AG04450 (cell line): ENCODE results near the gene ACSL5. TPM values are rescaled to one million over a fixed set of nuclear protein-coding genes. Genes with fewer than 3 reads are reported as not detected.

Source experiments
- CTCF ChIA-PET: fragments of 300-600, 350-600 bp; formaldehyde crosslinking; extraction: SDS; loops from one replicate; lab custom pipeline; 2022; ENCODE audit warnings: antibody characterized with exemption, inconsistent platforms; lab: Charles Lee
- POLR2A ChIA-PET: fragments of 350-600 bp; formaldehyde crosslinking; extraction: SDS; loops from one replicate; lab custom pipeline; 2021; ENCODE audit warnings: antibody characterized with exemption, inconsistent platforms; lab: Yijun Ruan, JAX
- DNase-seq: peaks from one replicate; pipeline ENCODE4 v3.0.0-alpha.2; 2011; ENCODE audit warnings: low read depth, low spot score
- H3K27ac ChIP-seq: one replicate; pipeline ENCODE4 v1.5.1; 2012; ENCODE audit warnings: low read depth, low read length, control low read depth
- H3K27me3 ChIP-seq: one replicate; pipeline ENCODE4 v1.6.0; 2012; ENCODE audit warnings: low read length; ENCODE audit not compliant: control insufficient read depth, insufficient read depth
- H3K4me3 ChIP-seq: 2 replicates; pipeline ENCODE4 v1.5.1; 2011; ENCODE audit warnings: mild to moderate bottlenecking, low read depth, low read length, control low read depth
- H3K9me3 ChIP-seq: 2 replicates; pipeline ENCODE4 v1.5.1; 2012; ENCODE audit warnings: low read length; ENCODE audit not compliant: control insufficient read depth, insufficient read depth
- polyA plus RNA-seq: library from polyadenylated mRNA; depleted of rRNA; stranded (reverse); fragments of >200 nt; gene quantifications from 2 replicates; pipeline ENCODE4 v1.2.3, GENCODE V29; 2011
- TF ChIP-seq, protein P1 (sequence below): IDR thresholded peaks from 2 replicates; pipeline ENCODE4 v1.5.1; 2011; ENCODE audit warnings: low read depth, low read length, control low read depth, inconsistent platforms

Gene ACSL5
- polyA plus RNA-seq, 1 experiment: 2.0 TPM

DNA sequence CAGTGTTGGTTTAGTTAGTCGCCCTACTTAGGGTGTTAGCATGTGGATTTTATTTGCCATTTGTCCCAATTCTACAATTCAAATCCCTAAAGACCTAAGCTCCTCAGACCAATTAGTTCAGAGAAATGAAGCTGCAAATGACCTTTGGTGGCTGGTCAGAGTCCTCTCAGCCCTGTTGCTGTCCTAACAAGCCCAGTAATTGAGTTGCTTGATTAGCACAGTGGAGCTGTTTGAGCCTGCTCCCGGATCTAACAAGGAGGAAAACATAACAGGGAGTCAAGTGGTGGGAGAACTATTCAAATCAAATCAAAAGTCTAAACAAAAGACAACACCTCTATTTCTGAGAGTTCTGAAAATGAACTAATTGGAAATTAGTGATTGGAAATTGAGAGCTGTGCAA is 50.7 kb downstream of the ACSL5 start:
- DNase-seq: no peak
- no peaks in the 10 kb centered on the region for H3K9me3 ChIP-seq
- TF ChIP-seq, protein P1, sequence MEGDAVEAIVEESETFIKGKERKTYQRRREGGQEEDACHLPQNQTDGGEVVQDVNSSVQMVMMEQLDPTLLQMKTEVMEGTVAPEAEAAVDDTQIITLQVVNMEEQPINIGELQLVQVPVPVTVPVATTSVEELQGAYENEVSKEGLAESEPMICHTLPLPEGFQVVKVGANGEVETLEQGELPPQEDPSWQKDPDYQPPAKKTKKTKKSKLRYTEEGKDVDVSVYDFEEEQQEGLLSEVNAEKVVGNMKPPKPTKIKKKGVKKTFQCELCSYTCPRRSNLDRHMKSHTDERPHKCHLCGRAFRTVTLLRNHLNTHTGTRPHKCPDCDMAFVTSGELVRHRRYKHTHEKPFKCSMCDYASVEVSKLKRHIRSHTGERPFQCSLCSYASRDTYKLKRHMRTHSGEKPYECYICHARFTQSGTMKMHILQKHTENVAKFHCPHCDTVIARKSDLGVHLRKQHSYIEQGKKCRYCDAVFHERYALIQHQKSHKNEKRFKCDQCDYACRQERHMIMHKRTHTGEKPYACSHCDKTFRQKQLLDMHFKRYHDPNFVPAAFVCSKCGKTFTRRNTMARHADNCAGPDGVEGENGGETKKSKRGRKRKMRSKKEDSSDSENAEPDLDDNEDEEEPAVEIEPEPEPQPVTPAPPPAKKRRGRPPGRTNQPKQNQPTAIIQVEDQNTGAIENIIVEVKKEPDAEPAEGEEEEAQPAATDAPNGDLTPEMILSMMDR: no peak
- POLR2A ChIA-PET: no interaction called here
- H3K27me3 ChIP-seq: no peaks in the 10 kb centered on the region
- no peak overlapping the region for H3K4me3 ChIP-seq
- no peak overlapping the region for H3K27ac ChIP-seq
- CTCF ChIA-PET: interaction anchor here (2.6 kb wide), 1 partner anchor 11 kb away, joined by 21 read pairs; no protein-coding TSS in a partner anchor

DNA sequence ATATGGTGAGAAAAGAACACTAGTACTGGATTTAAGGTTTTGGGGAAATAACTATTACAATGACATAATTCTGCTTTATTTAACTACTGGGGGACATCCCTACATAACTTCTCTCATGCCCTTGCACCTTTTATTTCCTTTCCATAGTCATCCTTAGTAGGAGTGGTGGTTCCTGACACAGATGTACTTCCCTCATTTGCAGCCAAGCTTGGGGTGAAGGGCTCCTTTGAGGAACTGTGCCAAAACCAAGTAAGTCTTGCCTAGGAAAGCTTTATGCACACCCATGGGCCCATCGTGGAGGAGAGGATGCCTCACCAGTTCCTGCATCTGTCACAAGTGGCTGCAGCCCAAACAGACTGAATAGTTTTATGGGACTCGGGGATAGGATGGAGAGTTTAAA is 52.2 kb downstream of the ACSL5 start:
- CTCF ChIA-PET: interaction anchor here (0.6 to 2.6 kb wide), 5 partner anchors 9 to 1866 kb away, joined by 3 to 21 read pairs (median 3); no protein-coding TSS in a partner anchor
- no peaks in the 10 kb centered on the region for H3K9me3 ChIP-seq

GRCh38 chr10:112429147-112429546 is 55.2 kb downstream of the ACSL5 start:
- Histone ChIP-seq H3K9me3 (no peaks in the 10 kb centered on the region), H3K27me3 (no peaks in the 10 kb centered on the region), H3K4me3 (no peak overlapping the region), H3K27ac (no peak overlapping the region)
- TF ChIP-seq, protein P1: no peak
- CTCF ChIA-PET: no interaction called here
- no peak for DNase-seq
- POLR2A ChIA-PET: no interaction called here

More for the DNA sequence above, 52.2 kb downstream of the ACSL5 start:
- TF ChIP-seq, protein P1: no peak
- no peak overlapping the region for H3K4me3 ChIP-seq
- no peak overlapping the region for H3K27ac ChIP-seq
- POLR2A ChIA-PET: no interaction called here
- no peak for DNase-seq
- no peaks in the 10 kb centered on the region for H3K27me3 ChIP-seq

DNA sequence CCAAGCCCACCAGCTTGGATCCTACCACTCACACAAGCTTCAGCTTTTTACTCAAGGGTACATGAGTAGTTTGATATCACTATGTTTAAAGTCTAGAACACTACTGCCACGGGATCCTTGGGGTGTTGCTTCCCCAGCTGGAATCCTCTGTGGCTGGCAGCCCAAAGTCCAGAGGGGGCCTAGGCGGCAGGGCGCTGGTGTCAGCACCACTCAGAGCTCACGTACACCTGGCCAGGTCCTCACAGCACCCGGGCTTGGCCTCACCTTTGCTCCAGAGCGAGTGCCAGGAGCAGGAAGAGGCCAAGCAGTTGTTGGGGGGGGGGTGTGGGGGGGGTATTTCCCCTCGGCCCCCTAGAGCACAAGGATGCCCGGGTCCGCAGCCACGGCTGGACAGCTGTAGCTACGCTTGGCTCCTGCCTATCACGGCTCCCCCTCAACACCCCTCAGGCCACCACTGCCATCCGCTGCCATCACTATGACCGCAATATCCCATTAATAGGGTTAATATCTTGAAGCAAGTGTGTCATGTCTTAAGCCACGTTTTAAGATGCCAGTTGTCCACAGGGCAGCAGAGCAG is 55.8 kb downstream of the ACSL5 start:
- H3K27me3 ChIP-seq: no peaks in the 10 kb centered on the region
- POLR2A ChIA-PET: no interaction called here
- no peak for DNase-seq
- no peaks in the 10 kb centered on the region for H3K9me3 ChIP-seq
- H3K4me3 ChIP-seq: no peak overlapping the region
- TF ChIP-seq, protein P1: no peak
- H3K27ac ChIP-seq: no peak overlapping the region
- CTCF ChIA-PET: no interaction called here

- ChIA-PET CTCF (interaction anchor here (1.9 kb wide), 1 partner anchor 296 kb away, joined by 7 read pairs; no protein-coding TSS in a partner anchor), POLR2A (no interaction called here)
- H3K27ac ChIP-seq: no peak overlapping the region
- H3K9me3 ChIP-seq: no peaks in the 10 kb centered on the region
- TF ChIP-seq, protein P1: no peak
- H3K27me3 ChIP-seq: no peaks in the 10 kb centered on the region
- no peak for DNase-seq
- H3K4me3 ChIP-seq: no peak overlapping the region
Observed at GRCh38 chr10:112433136-112433535, 59.2 kb downstream of the ACSL5 start.
